HepG2 (cell line): ENCODE measurements around the gene POLN. TPM values are rescaled to one million over a fixed set of nuclear protein-coding genes. Genes with fewer than 3 reads are reported as not detected.

ENCODE experiments used
- ARID2 ChIP-seq: sonication (generic); formaldehyde crosslinking; IDR thresholded peaks from 2 replicates; pipeline ENCODE4 v1.8.1; 2022; ENCODE audit warnings: mild to moderate bottlenecking, missing genetic modification reagents, borderline replicate concordance
- ATF1 ChIP-seq: IDR thresholded peaks from 2 replicates; pipeline ENCODE4 v1.6.1; 2016; ENCODE audit warnings: mild to moderate bottlenecking, control low read depth
- CHCHD3 ChIP-seq: sonication (generic); formaldehyde crosslinking; IDR thresholded peaks from 2 replicates; pipeline ENCODE4 v1.8.0; 2022; ENCODE audit warnings: mild to moderate bottlenecking, missing genetic modification reagents, moderate library complexity
- DRAP1 ChIP-seq: IDR thresholded peaks from 2 replicates; pipeline ENCODE4 v1.6.1; 2016; ENCODE audit warnings: missing genetic modification reagents, missing compliant biosample characterization
- GABPA ChIP-seq, 2 experiments: IDR thresholded peaks; 2 replicates each; pipeline ENCODE4 v1.6.1; 2011 to 2016; ENCODE audit warnings: low read depth in 2 of 2, low read length in 1 of 2, missing biosample characterization in 1 of 2, missing genetic modification characterization in 1 of 2
- ISL2 ChIP-seq: sonication (generic); formaldehyde crosslinking; IDR thresholded peaks from 2 replicates; pipeline ENCODE4 v1.5.0; 2020; ENCODE audit warnings: missing genetic modification reagents
- MAFK ChIP-seq, 2 experiments: IDR thresholded peaks in 1 of 2; conservative IDR thresholded peaks in 1 of 2; 2 replicates each; pipeline ENCODE4 v1.6.1; 2011; ENCODE audit warnings: improper control_type of control experiment in 2 of 2, low read length in 2 of 2
- MAX ChIP-seq: IDR thresholded peaks from 2 replicates; pipeline ENCODE4 v1.6.1; 2012; ENCODE audit warnings: inconsistent platforms
- MED13 ChIP-seq: sonication (generic); formaldehyde crosslinking; IDR thresholded peaks from 2 replicates; pipeline ENCODE4 v1.5.0; 2020; ENCODE audit warnings: missing genetic modification reagents
- MEIS1 ChIP-seq: sonication (generic); formaldehyde crosslinking; IDR thresholded peaks from 2 replicates; pipeline ENCODE4 v1.9.0; 2021; ENCODE audit warnings: mild to moderate bottlenecking, missing genetic modification reagents, moderate library complexity, borderline replicate concordance
- NCOR1 ChIP-seq: fragments of 200-600 bp; sonication (generic); IDR thresholded peaks from 2 replicates; pipeline ENCODE4 v1.7.0; 2017; ENCODE audit warnings: antibody characterized with exemption, low read length, borderline replicate concordance
- NFATC3 ChIP-seq: sonication (generic); formaldehyde crosslinking; IDR thresholded peaks from 2 replicates; pipeline ENCODE4 v1.5.1; 2020; ENCODE audit warnings: mild to moderate bottlenecking, missing genetic modification reagents
- NR0B2 ChIP-seq: sonication (generic); formaldehyde crosslinking; IDR thresholded peaks from 2 replicates; pipeline ENCODE4 v1.4.0; 2020; ENCODE audit warnings: mild to moderate bottlenecking, missing genetic modification reagents
- PCBP1 ChIP-seq: fragments of 200-400 bp; formaldehyde crosslinking; IDR thresholded peaks from 2 replicates; pipeline ENCODE4 v1.6.1; 2017; ENCODE audit warnings: mild to moderate bottlenecking, low read depth, low read length, borderline replicate concordance
- PHF21A ChIP-seq: sonication (generic); formaldehyde crosslinking; IDR thresholded peaks from 2 replicates; pipeline ENCODE4 v1.5.0; 2020; ENCODE audit warnings: mild to moderate bottlenecking, missing genetic modification reagents
- POLR2A ChIP-seq, 2 experiments: IDR thresholded peaks; 2 replicates each; pipeline ENCODE4 v1.6.1; 2011; ENCODE audit warnings: low read depth in 2 of 2, low read length in 2 of 2, mild to moderate bottlenecking in 1 of 2, moderate library complexity in 1 of 2; ENCODE audit not compliant: insufficient read depth in 1 of 2
- POLR2G ChIP-seq: fragments of 200-400 bp; formaldehyde crosslinking; IDR thresholded peaks from 2 replicates; pipeline ENCODE4 v1.6.1; 2018; ENCODE audit warnings: mild to moderate bottlenecking, low read depth, low read length, moderate library complexity
- REXO4 ChIP-seq: sonication (generic); formaldehyde crosslinking; IDR thresholded peaks from 2 replicates; pipeline ENCODE4 v1.8.0; 2022; ENCODE audit warnings: missing genetic modification reagents, mild to moderate bottlenecking, borderline replicate concordance
- RFX3 ChIP-seq: IDR thresholded peaks from 2 replicates; pipeline ENCODE4 v1.6.1; 2016; ENCODE audit warnings: missing biosample characterization, missing genetic modification reagents
- SALL1 ChIP-seq: sonication (generic); formaldehyde crosslinking; IDR thresholded peaks from 2 replicates; pipeline ENCODE4 v1.8.0; 2022; ENCODE audit warnings: mild to moderate bottlenecking, missing genetic modification reagents
- SP2 ChIP-seq: sonication (generic); formaldehyde crosslinking; IDR thresholded peaks from 2 replicates; pipeline ENCODE4 v1.5.1; 2020; ENCODE audit warnings: mild to moderate bottlenecking, missing genetic modification reagents
- SP4 ChIP-seq: sonication (generic); formaldehyde crosslinking; IDR thresholded peaks from 2 replicates; pipeline ENCODE4 v1.8.1; 2023; ENCODE audit warnings: mild to moderate bottlenecking, missing genetic modification reagents
- TBL1XR1 ChIP-seq: fragments of 150-350 bp; IDR thresholded peaks from 2 replicates; pipeline ENCODE4 v1.6.1; 2014; ENCODE audit warnings: borderline replicate concordance, low read length; ENCODE audit not compliant: partially characterized antibody
- TCF7 ChIP-seq: sonication (generic); IDR thresholded peaks from 2 replicates; pipeline ENCODE4 v1.6.1; 2016; ENCODE audit warnings: antibody characterized with exemption, low read depth
- TCF7L2 ChIP-seq: IDR thresholded peaks from 2 replicates; pipeline ENCODE4 v1.6.1; 2011; ENCODE audit warnings: mild to moderate bottlenecking, low read depth, low read length, moderate library complexity
- ZBTB43 ChIP-seq: sonication (generic); formaldehyde crosslinking; conservative IDR thresholded peaks from 2 replicates; pipeline ENCODE4 v1.4.0; 2020; ENCODE audit warnings: missing genetic modification reagents
- ZBTB7A ChIP-seq: sonication (generic); formaldehyde crosslinking; IDR thresholded peaks from 2 replicates; pipeline ENCODE4 v1.8.0; 2022; ENCODE audit warnings: mild to moderate bottlenecking, missing genetic modification reagents
- ZKSCAN1 ChIP-seq: fragments of 150-350 bp; IDR thresholded peaks from 2 replicates; pipeline ENCODE4 v1.6.1; 2014; ENCODE audit warnings: low read length
- ZNF367 ChIP-seq: sonication (generic); formaldehyde crosslinking; IDR thresholded peaks from 2 replicates; pipeline ENCODE4 v1.4.0; 2020; ENCODE audit warnings: missing genetic modification reagents, borderline replicate concordance
- polyA plus RNA-seq, 8 experiments: library from polyadenylated mRNA; depleted of rRNA in 3 of 8; stranded (reverse) in 7 of 8; unstranded in 1 of 8; fragments of >200 nt; fragmentation: Illumina TruSeq in 4 of 8; extraction: Trizol in 4 of 8; gene quantifications; 2 replicates each; pipeline versions ENCODE4 v1.2.1 to v1.2.3, GENCODE V29; 2011 to 2016; ENCODE audit warnings: low read depth in 4 of 8, missing spikeins in 1 of 8, mixed read lengths in 1 of 8; ENCODE audit not compliant: insufficient read depth in 1 of 8
- total RNA-seq, 5 experiments: library from RNA; depleted of rRNA; stranded (reverse); fragments of >200 nt; fragmentation: Illumina TruSeq; extraction: Trizol; gene quantifications; 2 replicates each; pipeline ENCODE4 v1.2.3, GENCODE V29; 2016; ENCODE audit warnings: low read depth in 1 of 5

The POLN gene
- total and polyA plus RNA-seq, 2 of the 13 experiments (the other 11 are each of a cell fraction or from before 2014, with no cell fraction given) = 0.93 to 1.5 TPM

GRCh38 chr4:2076908-2077536, 164.9 kb downstream of the POLN start (continued):
- TF ChIP-seq DRAP1 (CRISPR knock-in tag) (no peak), MED13 (CRISPR knock-in tag) (0 out of 2 replicates have a peak, but pooled peaks have one; percentile 24), MAX (peak; percentile 50), RFX3 (CRISPR knock-in tag) (no peak), ARID2 (CRISPR knock-in tag) (no peak; the same call in 1 of the 2 replicates), MEIS1 (CRISPR knock-in tag) (no peak), PCBP1 (no peak), NFATC3 (no peak), TBL1XR1 (no peak), SP2 (CRISPR knock-in tag) (no peak), TCF7 (no peak), ZKSCAN1 (no peak), POLR2G (peak; percentile 56; the same call in 1 of the 2 replicates), REXO4 (CRISPR knock-in tag) (no peak), POLR2A (IDR thresholded peaks at IDR 0.05; ENCODE audit: insufficient read depth in 1 of 2, low read depth in 2 of 2, low read length in 2 of 2) (peak in 1 of 2 experiments; percentile 51; a peak in 1 of 4 replicates), SP4 (CRISPR knock-in tag) (no peak), TCF7L2 (no peak), CHCHD3 (CRISPR knock-in tag) (no peak), ZNF367 (CRISPR knock-in tag) (no peak), NCOR1 (no peak), PHF21A (CRISPR knock-in tag) (no peak), ZBTB43 (CRISPR knock-in tag) (no peak), ATF1 (no peak), SALL1 (CRISPR knock-in tag) (no peak), ZBTB7A (0 out of 2 replicates have a peak, but pooled peaks have one; percentile 48), NR0B2 (CRISPR knock-in tag) (no peak), ISL2 (CRISPR knock-in tag) (0 out of 2 replicates have a peak, but pooled peaks have one; percentile 37), MAFK (conservative IDR thresholded peaks at IDR 0.05 in 1 of 2, IDR thresholded peaks at IDR 0.05 in 1 of 2; ENCODE audit: low read length in 2 of 2) (no peak), GABPA (IDR thresholded peaks at IDR 0.05; ENCODE audit: low read depth, low read length) (no peak), GABPA (CRISPR knock-in tag; IDR thresholded peaks at IDR 0.05; ENCODE audit: low read depth) (no peak; the same call in 1 of the 2 replicates)
